ENCODE data around the gene CHCHD1.
"Not testable (repeated sequence)": the region's sequence is repeated elsewhere in the genome, so short reads cannot be mapped to it uniquely, and the experiment has no call there.

The CHCHD1 gene

DNA sequence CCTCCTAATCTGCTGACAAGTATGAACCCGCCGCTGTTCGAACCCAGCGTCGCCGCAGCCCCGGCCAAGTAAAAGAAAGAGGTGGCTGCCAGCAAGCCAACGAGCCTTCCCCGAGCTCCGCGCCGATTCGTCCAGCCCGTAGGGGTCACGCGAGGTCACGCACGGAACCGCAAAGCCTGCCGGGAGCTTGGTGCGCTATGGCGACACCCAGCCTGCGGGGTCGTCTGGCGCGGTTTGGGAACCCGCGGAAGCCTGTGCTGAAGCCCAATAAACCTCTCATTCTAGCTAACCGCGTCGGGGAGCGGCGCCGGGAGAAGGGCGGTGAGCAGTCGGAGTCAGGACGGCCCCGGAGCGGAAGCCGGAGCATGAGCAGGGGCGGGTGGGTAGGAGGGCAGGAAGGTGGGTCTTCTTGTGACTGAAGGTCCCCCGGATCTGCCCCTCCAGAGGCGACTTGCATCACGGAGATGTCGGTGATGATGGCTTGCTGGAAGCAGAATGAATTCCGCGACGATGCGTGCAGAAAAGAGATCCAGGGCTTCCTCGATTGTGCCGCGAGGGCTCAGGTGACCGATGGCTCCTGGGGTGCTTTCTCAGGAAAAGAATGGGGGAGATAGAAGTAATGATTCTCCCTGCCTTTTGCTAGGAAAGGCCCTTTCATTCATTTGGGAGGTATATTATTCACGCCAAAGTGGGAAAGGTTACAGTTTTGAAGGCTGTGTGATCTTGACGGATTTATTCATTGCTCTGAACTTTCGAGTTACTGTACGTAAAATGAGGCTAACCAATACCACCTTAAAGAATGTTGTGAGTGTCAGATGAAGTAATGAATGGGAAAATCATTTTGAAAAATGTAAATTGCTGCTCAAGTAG is at the start of gene CHCHD1:
Gene CHCHD1, plus strand, starts transcription at position 170 of the 870 bp plus-strand sequence. Its CDS starts 28 bp downstream, at position 198.
- DNase-seq (ENCODE audit: low read depth in 3 of 3) = peak; percentile 82 to 92 (median 90)

DNA sequence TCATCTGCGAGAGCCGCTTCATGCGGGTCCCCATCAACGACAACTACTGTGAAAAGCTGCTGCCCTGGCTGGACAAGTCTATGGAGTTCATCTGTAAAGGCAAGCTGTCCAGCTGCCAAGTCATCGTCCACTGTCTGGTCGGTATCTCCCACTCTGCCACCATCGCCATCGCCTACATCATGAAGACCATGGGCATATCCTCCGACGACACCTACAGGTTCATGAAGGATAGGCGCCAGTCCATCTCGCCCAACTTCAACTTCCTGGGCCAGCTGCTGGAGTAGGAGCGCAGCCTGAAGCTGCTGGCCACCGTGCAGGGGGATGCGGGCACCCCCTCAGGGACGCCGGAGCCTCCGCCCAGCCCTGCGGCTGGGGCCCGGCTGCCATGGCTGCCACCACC is 49.4 kb upstream of the CHCHD1 start:
- DNase-seq (ENCODE audit: low read depth in 3 of 3) = no peak

DNA sequence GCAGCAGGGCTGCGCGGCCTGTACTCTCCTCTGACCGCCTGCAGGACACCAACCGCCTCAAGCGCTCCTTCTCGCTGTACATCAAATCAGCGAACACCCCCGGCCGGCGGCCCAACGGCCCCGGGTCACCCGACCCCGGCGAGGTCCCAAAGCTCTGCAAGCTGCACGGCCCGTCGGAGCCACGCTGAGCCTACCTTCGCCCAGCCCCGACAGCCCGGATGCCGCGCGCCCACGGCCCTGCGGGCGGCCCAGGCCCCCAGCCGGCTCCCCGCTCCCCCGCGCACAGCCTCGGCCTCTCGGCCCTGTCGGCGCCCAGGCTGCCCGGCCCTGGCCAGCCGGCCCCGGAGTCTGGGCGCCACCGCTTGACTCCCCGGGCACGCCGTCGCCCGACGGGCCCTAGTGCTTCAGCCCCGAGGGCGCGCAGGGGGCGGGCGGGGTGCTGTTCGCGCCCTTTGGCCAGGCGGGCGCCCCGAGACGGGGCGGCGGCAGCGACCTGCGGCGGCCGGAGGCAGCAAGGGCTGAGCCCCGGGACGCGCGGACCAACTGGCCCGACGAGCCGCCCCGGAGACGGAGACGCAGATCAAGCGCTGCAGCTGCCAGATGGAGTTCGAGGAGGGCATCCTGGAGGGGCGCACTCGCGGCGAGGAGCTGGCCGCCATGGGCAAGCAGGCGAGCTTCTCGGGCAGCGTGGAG is 48.8 kb upstream of the CHCHD1 start:
- no peak for DNase-seq (ENCODE audit: low read depth in 3 of 3)

DNA sequence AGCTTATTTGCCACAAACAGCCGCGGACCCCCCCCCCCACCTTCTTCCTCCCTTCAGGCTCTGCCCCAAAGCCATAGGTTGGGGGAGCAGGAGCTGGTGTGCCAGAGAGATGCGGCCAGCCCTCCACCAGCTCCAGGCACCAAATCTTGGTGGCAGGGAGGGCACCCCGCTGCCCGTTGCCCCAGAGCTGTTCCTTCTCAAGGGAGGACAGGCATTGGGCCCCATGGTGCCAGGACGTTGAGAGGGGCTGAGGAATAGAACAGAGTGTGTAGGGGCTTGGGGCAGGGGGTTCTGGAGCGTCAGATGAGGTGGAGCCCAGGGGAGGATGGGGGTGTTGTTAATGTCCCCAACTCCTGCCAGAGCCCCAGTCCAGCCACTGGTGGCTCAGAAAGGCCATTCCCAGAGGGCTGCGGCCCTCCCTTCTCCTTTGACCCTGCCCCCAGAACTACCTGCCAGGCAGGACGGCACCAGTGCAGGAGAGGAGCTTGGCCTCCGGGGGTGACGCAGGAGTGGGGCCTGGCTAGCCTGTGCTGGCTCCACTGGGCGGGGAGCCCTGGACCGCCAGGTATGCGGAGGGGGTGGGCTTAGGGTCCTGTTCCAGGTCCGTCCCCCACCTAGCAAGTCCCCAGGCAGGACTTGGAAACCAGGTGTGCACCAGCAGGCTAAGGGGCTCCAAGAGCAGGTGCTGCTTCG is 47.7 kb upstream of the CHCHD1 start:
- DNase-seq (ENCODE audit: low read depth in 3 of 3) = no peak

DNA sequence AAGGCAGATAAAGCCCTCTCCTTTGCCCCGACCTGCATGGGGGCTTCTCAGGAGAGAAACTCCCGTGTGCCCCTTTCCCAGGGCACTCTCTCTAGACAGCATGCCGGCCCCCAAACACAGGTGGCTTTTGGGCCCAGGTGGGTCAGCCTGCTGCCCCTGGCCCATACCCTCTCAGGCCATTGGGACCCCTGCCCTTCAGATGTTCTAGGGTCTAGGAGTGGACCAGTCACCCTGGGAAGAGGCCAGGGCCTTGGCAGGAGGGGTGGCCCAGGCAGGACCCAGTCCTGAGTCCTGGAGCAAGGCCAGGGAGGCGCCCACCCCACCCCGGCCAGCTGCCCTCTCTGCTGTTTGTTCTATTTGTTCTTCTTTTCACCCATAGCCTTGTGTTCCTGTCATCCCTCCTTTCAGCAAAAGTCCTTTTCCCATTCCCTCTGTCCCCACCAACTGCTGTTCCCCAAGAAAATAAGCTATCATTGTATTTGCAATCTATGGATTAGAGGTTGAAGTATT is 47.0 kb upstream of the CHCHD1 start:
- no peak for DNase-seq (ENCODE audit: low read depth in 3 of 3)

DNA sequence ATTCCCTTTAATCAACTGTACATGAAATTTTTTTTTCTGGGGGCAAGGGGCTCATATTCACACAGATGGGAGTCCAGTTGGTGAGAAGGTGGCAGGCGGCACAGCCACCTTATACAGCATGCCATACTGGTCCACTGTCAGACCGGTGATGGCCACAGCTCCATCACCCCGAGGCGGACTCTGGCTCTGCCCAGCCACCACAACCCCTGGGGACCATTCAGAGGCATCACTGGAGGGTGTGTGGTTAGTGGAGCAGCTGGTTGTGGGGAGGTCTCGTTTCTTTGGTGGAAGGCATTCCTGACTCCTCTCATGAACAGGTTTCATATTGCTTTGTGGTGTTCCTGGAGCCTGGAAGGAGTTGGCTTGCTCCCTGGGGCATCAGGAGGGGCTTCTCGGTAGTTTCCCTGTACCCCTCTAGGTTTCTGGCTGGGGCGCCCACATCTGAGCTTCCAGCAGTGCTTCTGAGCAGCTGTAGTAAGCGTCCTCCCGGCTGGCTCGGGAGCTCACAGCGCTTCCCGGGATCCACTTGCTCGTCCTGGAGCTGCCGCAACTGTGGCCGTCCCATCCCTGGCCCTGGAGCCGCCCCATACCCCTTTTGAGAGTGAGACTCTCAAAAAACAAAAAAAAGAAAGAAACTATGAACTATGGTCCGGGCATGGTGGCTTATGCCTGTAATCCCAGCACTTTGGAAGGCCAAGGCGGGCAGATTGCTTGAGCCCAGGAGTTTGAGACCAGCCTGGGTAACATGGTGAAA is 41.2 kb upstream of the CHCHD1 start:
- not testable (repeated sequence) for DNase-seq (ENCODE audit: low read depth in 3 of 3)

DNA sequence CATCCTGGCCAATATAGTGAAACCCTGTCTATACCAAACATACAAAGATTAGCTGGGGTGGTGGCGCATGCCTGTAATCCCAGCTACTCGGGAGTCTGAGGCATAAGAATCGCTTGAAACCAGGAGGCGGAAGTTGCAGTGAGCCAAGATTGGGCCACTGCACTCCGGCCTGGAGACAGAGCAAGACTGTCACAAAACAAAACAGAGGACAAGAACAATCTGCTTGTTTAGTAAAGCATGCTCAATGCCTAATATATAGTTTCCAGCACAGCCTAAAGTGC is 39.5 kb upstream of the CHCHD1 start:
- no peak for DNase-seq (ENCODE audit: low read depth in 3 of 3)

DNA sequence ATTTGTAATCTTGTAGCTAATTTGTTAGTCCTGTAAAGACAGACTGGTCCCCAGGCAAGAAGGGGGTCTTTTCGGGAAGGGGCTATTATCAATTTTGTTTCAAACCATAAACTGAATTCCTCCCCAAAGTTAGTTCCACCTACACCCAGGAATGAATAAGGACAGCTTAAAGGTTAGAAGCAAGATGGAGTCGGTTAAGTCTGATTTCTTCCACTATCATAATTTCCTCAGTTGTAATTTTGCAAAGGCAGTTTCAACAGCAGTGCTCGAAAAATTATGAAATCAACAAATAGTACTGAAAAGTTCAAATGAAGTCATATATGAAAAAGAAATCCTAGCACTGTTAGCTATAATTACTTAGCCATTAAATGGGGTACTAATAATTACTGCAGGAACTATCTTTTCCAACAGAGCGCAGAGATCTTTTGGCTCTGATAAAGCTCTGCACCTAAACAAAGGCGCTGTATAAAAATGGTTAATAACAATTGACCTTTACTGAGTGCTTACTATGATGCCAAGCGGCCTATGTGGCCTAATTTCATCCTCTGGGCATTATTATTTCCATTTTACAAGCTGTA is 38.4 kb upstream of the CHCHD1 start:
- DNase-seq (ENCODE audit: low read depth in 3 of 3) = no peak

DNA sequence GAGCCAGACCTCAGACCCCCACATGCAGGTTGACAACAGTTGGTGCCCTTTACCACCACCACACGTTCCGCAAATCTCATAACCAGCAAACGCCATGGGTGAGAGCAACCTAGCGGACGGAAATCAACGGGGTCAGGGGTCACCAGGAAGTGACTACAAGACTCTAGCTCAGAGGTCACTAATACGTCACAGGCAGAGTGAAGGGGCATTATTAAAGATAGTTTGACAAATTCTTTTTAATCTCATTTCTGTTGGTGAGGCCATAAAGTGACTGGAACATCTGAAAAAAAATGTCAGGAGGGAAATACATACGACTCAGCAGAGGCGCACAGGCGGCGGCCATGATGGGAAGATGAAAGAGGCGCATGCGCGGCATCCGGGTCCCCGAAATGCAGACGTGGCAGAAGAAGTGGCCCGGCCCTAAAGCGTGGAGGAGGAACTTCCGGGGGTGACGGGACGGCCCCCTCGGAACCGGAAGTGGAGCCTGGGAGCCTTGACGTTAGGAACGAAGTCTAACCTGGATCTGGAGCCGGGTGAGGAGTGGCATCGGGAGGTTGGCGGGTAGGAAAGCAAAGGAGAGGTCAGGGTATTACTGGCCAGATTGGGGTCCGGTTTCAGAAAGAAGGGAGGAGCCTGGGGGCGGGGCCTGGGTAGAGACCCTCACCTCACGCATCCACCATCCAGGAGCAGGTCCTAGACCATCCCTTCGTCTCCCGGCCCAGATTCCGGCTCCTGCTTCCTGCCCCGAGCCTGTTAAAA is 37.8 kb upstream of the CHCHD1 start, which contains the start of gene SEC24C:
Gene SEC24C, plus strand, starts transcription at position 468 of the 759 bp plus-strand sequence. CDS start 2,461 bp downstream, outside the sequence.
- peak; percentile 91 to 94 (median 92) for DNase-seq (ENCODE audit: low read depth in 3 of 3)

DNA sequence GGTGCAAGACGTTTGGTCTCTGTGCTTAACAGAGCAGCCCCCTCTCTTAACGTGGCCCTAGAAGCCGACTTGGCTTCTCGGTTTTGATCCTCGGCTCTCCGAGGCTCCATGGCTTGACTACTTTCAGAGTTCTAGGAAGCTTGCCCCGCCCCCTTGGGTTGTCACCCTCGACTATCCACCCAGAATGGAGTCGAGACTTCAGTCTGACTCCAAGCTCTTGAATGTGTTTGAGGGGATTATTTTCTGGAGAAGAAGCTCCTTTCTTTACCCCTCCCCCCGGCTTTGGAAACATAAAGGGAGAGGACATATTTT is 37.2 kb upstream of the CHCHD1 start:
- DNase-seq (ENCODE audit: low read depth in 3 of 3) = peak; percentile 28 to 57 (median 42)

DNA sequence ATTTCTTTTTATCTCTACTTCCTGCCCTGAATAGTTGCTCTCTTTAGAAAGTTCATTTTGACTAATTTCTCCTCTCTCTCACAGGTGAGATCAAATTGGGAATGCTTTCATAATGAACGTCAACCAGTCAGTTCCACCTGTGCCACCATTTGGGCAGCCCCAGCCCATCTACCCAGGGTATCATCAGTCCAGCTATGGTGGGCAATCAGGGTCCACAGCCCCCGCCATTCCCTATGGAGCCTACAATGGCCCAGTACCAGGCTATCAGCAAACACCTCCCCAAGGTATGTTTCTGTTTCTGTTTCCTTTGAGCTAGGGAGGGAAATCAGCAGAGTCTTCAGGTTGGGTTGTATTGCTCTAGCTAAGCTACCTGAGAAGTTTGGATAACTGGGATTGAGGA is 35.1 kb upstream of the CHCHD1 start:
- DNase-seq (ENCODE audit: low read depth in 3 of 3) = no peak

DNA sequence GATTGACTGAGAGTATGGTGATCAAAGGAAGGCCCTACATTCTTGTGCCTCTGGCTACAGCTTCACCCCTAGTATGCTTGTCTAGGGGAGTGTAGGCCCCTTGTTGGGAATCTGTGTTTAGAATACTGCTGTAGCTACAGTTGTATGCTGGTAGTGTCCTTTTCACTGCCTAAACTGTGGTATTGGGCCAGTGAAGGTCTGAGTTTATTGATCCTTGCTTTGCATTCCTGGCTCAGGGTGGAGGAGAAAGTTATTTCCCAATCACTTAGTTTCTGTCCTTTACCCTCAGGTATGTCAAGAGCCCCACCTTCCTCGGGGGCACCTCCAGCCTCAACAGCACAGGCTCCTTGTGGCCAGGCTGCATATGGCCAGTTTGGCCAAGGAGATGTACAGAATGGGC is 31.0 kb upstream of the CHCHD1 start:
- DNase-seq (ENCODE audit: low read depth in 3 of 3) = no peak

DNA sequence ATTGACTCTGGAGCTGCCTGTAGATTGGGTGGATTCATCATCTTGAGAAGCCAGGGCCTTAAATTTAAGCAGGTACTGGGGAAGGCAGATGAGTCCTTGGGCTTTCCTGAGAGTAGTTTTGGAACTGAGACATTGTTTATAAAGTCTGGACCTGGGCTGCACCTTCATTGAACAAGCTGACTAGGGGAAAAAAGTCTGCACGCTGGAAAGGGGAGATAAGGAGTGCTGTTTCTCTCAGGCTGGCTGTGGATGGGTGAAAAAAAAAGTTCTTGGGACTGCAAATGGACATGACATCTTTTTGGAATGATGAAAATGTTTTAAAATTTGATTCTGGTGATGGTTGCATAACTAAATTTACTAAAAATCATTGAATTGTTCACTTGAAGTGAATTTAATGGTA is 25.7 kb upstream of the CHCHD1 start:
- no peak for DNase-seq (ENCODE audit: low read depth in 3 of 3)

DNA sequence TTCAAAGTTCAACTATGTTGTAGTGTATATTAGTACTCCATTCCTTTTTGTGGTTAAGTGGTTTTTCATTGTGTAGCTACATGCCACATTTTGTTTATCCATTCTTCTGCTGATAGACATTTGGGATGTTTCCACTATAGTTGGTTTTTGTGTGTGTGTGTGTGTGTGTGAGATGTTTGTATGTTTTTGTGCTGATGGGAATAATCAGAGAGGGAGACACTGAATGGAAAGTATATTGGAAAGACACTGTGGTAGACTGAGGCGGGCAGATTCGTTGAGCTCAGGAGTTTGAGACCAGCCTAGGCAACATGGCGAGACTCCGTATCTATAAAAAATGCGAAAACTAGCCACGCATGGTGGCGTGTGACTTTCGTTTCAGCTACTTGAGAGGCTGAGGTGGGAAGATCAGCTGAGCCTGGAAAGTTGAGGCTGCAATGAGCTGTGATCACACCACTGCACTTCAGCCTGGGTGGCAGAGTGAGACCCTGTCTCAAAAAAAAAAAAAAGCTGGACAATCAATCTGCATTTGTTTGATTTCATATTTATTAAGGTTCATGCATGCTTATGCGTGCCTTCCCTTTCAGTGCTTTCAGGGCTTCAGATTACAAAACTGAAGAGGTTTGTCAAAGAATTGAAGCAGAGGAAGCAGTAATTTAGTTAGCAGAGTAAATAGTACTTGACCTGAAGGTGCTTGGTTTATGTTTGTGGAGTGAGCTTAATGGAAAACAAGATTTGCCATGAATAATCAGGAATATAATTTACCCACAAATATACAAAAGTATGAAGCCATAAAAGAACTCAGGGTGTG is 22.9 kb upstream of the CHCHD1 start:
- DNase-seq (ENCODE audit: low read depth in 3 of 3) = no peak

DNA sequence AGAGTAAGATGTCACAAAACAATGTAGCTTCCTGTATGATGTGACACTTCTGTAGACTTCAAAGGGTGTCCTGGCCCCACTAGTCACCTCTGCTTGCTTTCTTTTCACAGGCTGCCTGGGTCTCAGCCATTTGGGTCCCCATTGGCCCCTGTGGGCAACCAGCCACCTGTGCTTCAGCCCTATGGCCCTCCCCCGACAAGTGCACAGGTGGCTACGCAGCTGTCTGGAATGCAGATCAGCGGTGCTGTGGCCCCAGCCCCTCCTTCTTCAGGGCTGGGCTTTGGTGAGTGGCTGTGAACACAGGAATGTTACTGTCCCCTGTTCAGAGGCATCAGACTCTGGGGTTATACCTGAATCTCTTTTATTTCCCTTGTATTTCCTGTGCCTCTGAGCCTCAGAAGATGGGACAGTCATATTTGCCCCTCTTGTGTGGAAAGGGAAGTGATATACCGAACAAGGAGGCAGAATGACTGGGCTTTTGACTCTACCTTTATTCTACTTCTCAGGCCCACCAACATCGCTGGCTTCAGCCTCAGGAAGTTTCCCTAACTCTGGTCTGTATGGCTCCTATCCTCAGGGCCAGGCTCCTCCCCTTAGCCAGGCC is 22.2 kb upstream of the CHCHD1 start:
- no peak for DNase-seq (ENCODE audit: low read depth in 3 of 3)

DNA sequence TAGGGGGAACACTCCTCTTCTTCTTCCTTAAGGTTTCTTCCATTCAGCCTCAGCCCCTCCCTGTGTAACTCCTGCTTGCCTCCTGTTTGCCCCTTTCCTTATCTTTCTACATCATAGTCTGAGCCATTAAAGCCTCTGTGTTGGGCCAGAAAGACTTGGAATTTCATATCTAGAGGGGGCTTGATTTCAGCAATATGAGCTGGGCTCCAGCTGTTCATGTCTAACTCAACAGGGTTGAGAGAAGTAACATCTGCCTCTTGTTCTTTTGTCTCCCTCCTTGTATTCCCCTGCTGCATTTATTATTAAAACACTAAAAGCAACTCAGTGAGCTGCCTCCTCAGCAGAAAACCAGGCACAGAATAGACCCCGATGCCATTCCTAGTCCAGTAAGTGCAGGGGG is 20.1 kb upstream of the CHCHD1 start:
- DNase-seq (ENCODE audit: low read depth in 3 of 3) = no peak

DNA sequence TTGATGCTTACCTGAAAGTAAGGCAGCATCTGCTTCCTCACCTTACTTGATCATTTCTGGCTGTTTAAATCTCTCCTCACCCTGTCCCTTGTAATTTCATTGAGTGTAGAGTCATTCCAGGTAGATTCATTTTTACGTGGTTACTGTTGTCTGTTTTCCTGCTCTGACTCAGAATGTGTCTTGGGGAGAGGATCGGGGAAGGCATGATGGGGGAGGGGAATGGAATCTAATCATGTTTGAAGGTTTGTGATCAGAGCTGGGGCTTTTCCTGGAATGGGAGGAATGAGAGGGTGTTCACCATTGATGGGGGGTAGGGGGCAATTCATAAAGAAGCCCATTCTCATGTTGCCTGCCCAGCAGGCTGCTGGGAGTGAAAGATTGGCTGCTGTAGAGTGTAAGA is 18.9 kb upstream of the CHCHD1 start:
- DNase-seq (ENCODE audit: low read depth in 3 of 3) = no peak

DNA sequence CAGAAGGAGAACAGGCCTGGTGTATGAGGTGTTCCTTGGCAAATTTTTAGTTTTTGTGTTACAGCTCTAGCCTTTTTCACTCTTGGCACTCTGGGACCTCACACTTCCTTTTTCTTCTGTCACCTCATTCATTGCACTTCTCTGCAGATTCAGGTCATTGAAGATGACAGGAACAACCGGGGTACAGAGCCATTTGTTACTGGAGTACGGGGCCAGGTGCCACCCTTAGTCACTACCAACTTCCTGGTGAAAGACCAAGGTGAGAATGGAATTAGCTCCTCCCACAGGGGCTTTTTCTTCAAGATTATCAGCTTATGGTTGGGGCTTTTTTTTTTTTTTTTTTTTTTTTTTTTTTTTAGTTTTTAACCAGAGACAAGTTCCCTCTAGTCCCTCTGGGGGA is 18.5 kb upstream of the CHCHD1 start:
- DNase-seq (ENCODE audit: low read depth in 3 of 3) = no peak

DNA sequence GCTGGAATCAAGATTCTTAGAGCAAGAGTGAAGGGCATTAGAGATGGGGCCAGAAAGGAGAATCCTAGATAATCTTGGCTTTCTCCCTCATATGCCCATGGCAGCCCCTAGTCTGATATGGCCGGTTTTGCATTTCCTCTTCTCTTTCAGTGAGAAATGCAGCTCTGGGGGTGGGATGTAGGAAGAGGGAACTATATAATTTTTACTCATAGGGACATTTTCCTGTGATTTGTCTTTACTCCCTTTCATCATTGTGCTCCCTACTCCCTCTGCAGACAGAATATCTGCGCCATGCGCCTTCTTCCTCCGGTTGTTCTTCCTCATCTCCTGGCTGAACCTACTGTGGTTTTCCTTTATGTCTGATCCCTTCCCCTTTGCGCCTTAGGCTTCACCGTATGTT is 16.8 kb upstream of the CHCHD1 start:
- DNase-seq (ENCODE audit: low read depth in 3 of 3) = no peak

Measured in stimulated activated CD4-positive, alpha-beta T cell treated with anti-CD3 and anti-CD28 coated beads, TNF-alpha, amount 100 ng/mL, for 24 hours (primary cell).